Measurements from ENCODE around the gene MNX1.

- TF ChIP-seq CTCF (IDR thresholded peaks at IDR 0.05; ENCODE audit: insufficient read depth, low read length) (no peak), GABPA (IDR thresholded peaks at IDR 0.05; ENCODE audit: low read depth) (no peak), REST (IDR thresholded peaks at IDR 0.05; ENCODE audit: insufficient replicate concordance, low read depth) (no peak), POLR2AphosphoS5 (IDR thresholded peaks at IDR 0.05; ENCODE audit: low read depth) (no peak), SPI1 (IDR thresholded peaks at IDR 0.05; ENCODE audit: borderline replicate concordance, low read depth) (no peak)
These were observed 47.6 kb upstream of the MNX1 start for GRCh38 chr7:157058068-157058467.
